IPS-20b (cell line): Measurements from ENCODE around the gene RBBP6.
A peak's percentile ranks its signal among the peaks of the same experiment; 100 is the strongest.
"Not testable (repeated sequence)": the region's sequence is repeated elsewhere in the genome, so short reads cannot be mapped to it uniquely, and the experiment has no call there.

Experiments
- H3K27ac ChIP-seq: one replicate; pipeline ENCODE4 v1.5.1; 2013; ENCODE audit warnings: low read length
- H3K27me3 ChIP-seq: 2 replicates; pipeline ENCODE4 v1.6.1; 2013; ENCODE audit warnings: mild to moderate bottlenecking, low read length, inconsistent platforms; ENCODE audit not compliant: insufficient read depth
- H3K36me3 ChIP-seq: 2 replicates; pipeline ENCODE4 v1.6.1; 2013; ENCODE audit warnings: low read depth, mild to moderate bottlenecking, inconsistent platforms, low read length, moderate library complexity; ENCODE audit not compliant: insufficient read depth
- H3K4me1 ChIP-seq: 2 replicates; pipeline ENCODE4 v1.6.1; 2013; ENCODE audit warnings: mild to moderate bottlenecking, control low read depth, inconsistent platforms, low read length, moderate library complexity; ENCODE audit not compliant: insufficient read depth
- H3K4me3 ChIP-seq: 2 replicates; pipeline ENCODE4 v1.5.1; 2013; ENCODE audit warnings: mild to moderate bottlenecking, low read length, inconsistent platforms
- H3K9ac ChIP-seq: 2 replicates; pipeline ENCODE4 v1.6.1; 2013; ENCODE audit warnings: low read depth, mild to moderate bottlenecking, inconsistent platforms, low read length, moderate library complexity
- H3K9me3 ChIP-seq: 2 replicates; pipeline ENCODE4 v1.6.1; 2013; ENCODE audit warnings: mild to moderate bottlenecking, low read depth, low read length, inconsistent platforms; ENCODE audit not compliant: insufficient read depth

Gene RBBP6

GRCh38 chr16:24574515-24575485, 35.4 kb downstream of the RBBP6 start:
- H3K4me1 ChIP-seq, H3K27me3 ChIP-seq: not testable (repeated sequence)

GRCh38 chr16:24575791-24576190, 36.4 kb downstream of the RBBP6 start:
- not testable (repeated sequence) for H3K4me1 ChIP-seq, H3K9ac ChIP-seq, H3K27ac ChIP-seq, H3K27me3 ChIP-seq, H3K4me3 ChIP-seq, H3K9me3 ChIP-seq
- H3K36me3 ChIP-seq = peaks cover 23% of the 10 kb centered on the region

More at GRCh38 chr16:24574515-24575485, 35.4 kb downstream of the RBBP6 start:
- H3K27ac ChIP-seq, H3K9me3 ChIP-seq, H3K9ac ChIP-seq, H3K4me3 ChIP-seq: not testable (repeated sequence)
- H3K36me3 ChIP-seq = peaks cover 33% of the 10 kb centered on the region

GRCh38 chr16:24577167-24577566, 37.8 kb downstream of the RBBP6 start:
- no peaks in the 10 kb centered on the region; the same call in 1 of the 2 replicates for H3K9me3 ChIP-seq

GRCh38 chr16:24580665-24581064, 41.3 kb downstream of the RBBP6 start:
- no peaks in the 10 kb centered on the region for H3K36me3 ChIP-seq
- H3K4me3 ChIP-seq = no peak overlapping the region
- H3K9me3 ChIP-seq = no peaks in the 10 kb centered on the region
- H3K4me1 ChIP-seq = no peaks in the 10 kb centered on the region
- H3K27ac ChIP-seq = no peak overlapping the region
- H3K9ac ChIP-seq = no peak overlapping the region
- H3K27me3 ChIP-seq = no peaks in the 10 kb centered on the region

More at GRCh38 chr16:24577167-24577566, 37.8 kb downstream of the RBBP6 start:
- H3K36me3 ChIP-seq = peaks cover 10% of the 10 kb centered on the region
- H3K27ac ChIP-seq = no peak overlapping the region
- H3K27me3 ChIP-seq = no peaks in the 10 kb centered on the region
- H3K4me1 ChIP-seq = no peaks in the 10 kb centered on the region
- H3K4me3 ChIP-seq = no peak overlapping the region
- no peak overlapping the region for H3K9ac ChIP-seq

- Histone ChIP-seq H3K27ac (no peak overlapping the region), H3K4me3 (no peak overlapping the region), H3K4me1 (no peaks in the 10 kb centered on the region), H3K27me3 (no peaks in the 10 kb centered on the region), H3K9ac (no peak overlapping the region), H3K36me3 (no peaks in the 10 kb centered on the region), H3K9me3 (no peaks in the 10 kb centered on the region)
These were observed 44.1 kb downstream of the RBBP6 start for GRCh38 chr16:24583494-24583893.

- Histone ChIP-seq H3K4me1 (no peaks in the 10 kb centered on the region), H3K4me3 (no peak overlapping the region), H3K27ac (no peak overlapping the region), H3K36me3 (no peaks in the 10 kb centered on the region), H3K9me3 (no peaks in the 10 kb centered on the region), H3K9ac (no peak overlapping the region), H3K27me3 (no peaks in the 10 kb centered on the region)
These were observed 50.6 kb downstream of the RBBP6 start for GRCh38 chr16:24589997-24590396.

- no peaks in the 10 kb centered on the region for H3K36me3 ChIP-seq
- no peaks in the 10 kb centered on the region for H3K4me1 ChIP-seq
- H3K27ac ChIP-seq = no peak overlapping the region
- no peaks in the 10 kb centered on the region for H3K27me3 ChIP-seq
- no peak overlapping the region for H3K4me3 ChIP-seq
- H3K9ac ChIP-seq = no peak overlapping the region
- H3K9me3 ChIP-seq = no peaks in the 10 kb centered on the region
These were observed 59.5 kb downstream of the RBBP6 start for GRCh38 chr16:24598777-24599437.

GRCh38 chr16:24609417-24609739, 70.0 kb downstream of the RBBP6 start:
- Histone ChIP-seq H3K4me1 (no peaks in the 10 kb centered on the region), H3K27me3 (peaks cover 41% of the 10 kb centered on the region), H3K36me3 (no peaks in the 10 kb centered on the region), H3K9ac (peak overlapping the region; percentile 78; the same call in 1 of the 2 replicates), H3K4me3 (peak overlapping the region; percentile 78), H3K9me3 (no peaks in the 10 kb centered on the region), H3K27ac (no peak overlapping the region)

GRCh38 chr16:24609740-24610415, 70.5 kb downstream of the RBBP6 start:
- Histone ChIP-seq H3K27me3 (peaks cover 41% of the 10 kb centered on the region), H3K36me3 (no peaks in the 10 kb centered on the region), H3K9ac (peak overlapping the region; percentile 78; the same call in 1 of the 2 replicates), H3K9me3 (no peaks in the 10 kb centered on the region), H3K4me3 (peak overlapping the region; percentile 78), H3K4me1 (no peaks in the 10 kb centered on the region), H3K27ac (no peak overlapping the region)

GRCh38 chr16:24610416-24610755, 71.0 kb downstream of the RBBP6 start:
- Histone ChIP-seq H3K4me1 (no peaks in the 10 kb centered on the region), H3K27ac (no peak overlapping the region), H3K36me3 (no peaks in the 10 kb centered on the region), H3K9ac (peak overlapping the region; percentile 78; the same call in 1 of the 2 replicates), H3K4me3 (peak overlapping the region; percentile 78), H3K27me3 (peaks cover 41% of the 10 kb centered on the region), H3K9me3 (no peaks in the 10 kb centered on the region)

GRCh38 chr16:24611310-24611709, 71.9 kb downstream of the RBBP6 start:
- H3K36me3 ChIP-seq = no peaks in the 10 kb centered on the region
- no peak overlapping the region for H3K27ac ChIP-seq
- H3K4me3 ChIP-seq = no peak overlapping the region
- H3K9me3 ChIP-seq = no peaks in the 10 kb centered on the region
- no peak overlapping the region for H3K9ac ChIP-seq
- H3K27me3 ChIP-seq = peaks cover 41% of the 10 kb centered on the region
- no peaks in the 10 kb centered on the region for H3K4me1 ChIP-seq
